ENCODE results near the gene ACTL7B. TPM values are rescaled to one million over a fixed set of nuclear protein-coding genes. Genes with fewer than 3 reads are reported as not detected.

Gene ACTL7B
- total and polyA plus RNA-seq, 2 donors: 0.02 TPM; not detected in 1

DNA sequence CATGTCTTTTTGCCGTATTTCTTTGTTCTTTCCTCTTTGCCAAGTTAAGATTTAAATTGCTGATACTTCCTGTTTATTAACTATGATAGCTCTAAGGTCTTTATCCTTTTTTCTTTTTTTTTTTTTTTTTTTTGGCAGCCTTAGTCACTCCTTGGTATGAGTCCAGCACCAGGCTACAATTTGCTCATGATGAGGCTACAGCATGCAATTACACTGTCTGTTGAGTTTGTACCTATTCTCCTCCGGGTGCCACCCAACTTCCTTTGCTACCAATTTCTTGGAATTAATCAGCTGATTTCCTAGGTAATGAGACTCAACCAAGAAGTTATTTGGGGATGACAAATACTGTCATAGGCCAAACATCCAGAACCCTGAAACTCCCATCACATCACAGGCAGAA lies 25.5 kb downstream of the ACTL7B start:
- DNase-seq (ENCODE audit: low read depth in 6 of 9, low spot score in 9 of 9): no peak
- H3K4me1 ChIP-seq (ENCODE audit: control insufficient read depth in 2 of 2, insufficient read depth in 2 of 2, low read length in 2 of 2): no peaks in the 10 kb centered on the region
- H3K4me3 ChIP-seq (ENCODE audit: low read length in 2 of 2): no peak overlapping the region
- no peaks in the 10 kb centered on the region for H3K9me3 ChIP-seq (ENCODE audit: control insufficient read depth in 2 of 2, insufficient read depth in 1 of 2, low read length in 1 of 2)
- H3K27me3 ChIP-seq (ENCODE audit: control insufficient read depth in 2 of 2, insufficient read depth in 1 of 2, low read length in 1 of 2): no peaks in the 10 kb centered on the region
- no peak overlapping the region for H3K27ac ChIP-seq (ENCODE audit: low read depth in 1 of 2, low read length in 1 of 2)
- 92% methylated on average over 2 of the region's 2 CpGs for WGBS
- H3K36me3 ChIP-seq (ENCODE audit: control insufficient read depth in 2 of 2, insufficient read depth in 2 of 2, low read length in 1 of 2): no peaks in the 10 kb centered on the region

- 98% methylated on average over 3 of the region's 3 CpGs for WGBS
- H3K4me3 ChIP-seq (ENCODE audit: low read length in 2 of 2): no peak overlapping the region
- no peaks in the 10 kb centered on the region for H3K36me3 ChIP-seq (ENCODE audit: control insufficient read depth in 2 of 2, insufficient read depth in 2 of 2, low read length in 1 of 2)
- no peaks in the 10 kb centered on the region for H3K27me3 ChIP-seq (ENCODE audit: control insufficient read depth in 2 of 2, insufficient read depth in 1 of 2, low read length in 1 of 2)
- no peak overlapping the region for H3K27ac ChIP-seq (ENCODE audit: low read depth in 1 of 2, low read length in 1 of 2)
- no peaks in the 10 kb centered on the region for H3K4me1 ChIP-seq (ENCODE audit: control insufficient read depth in 2 of 2, insufficient read depth in 2 of 2, low read length in 2 of 2)
- no peak for DNase-seq (ENCODE audit: low read depth in 6 of 9, low spot score in 9 of 9)
- peaks cover 0 to 7% of the 10 kb centered on the region in 2 donors for H3K9me3 ChIP-seq (ENCODE audit: control insufficient read depth in 2 of 2, insufficient read depth in 1 of 2, low read length in 1 of 2)
Observed at GRCh38 chr9:108823829-108824228, 32.0 kb downstream of the ACTL7B start.

- H3K36me3 ChIP-seq (ENCODE audit: control insufficient read depth in 2 of 2, insufficient read depth in 2 of 2, low read length in 1 of 2): no peaks in the 10 kb centered on the region
- no peak overlapping the region for H3K27ac ChIP-seq (ENCODE audit: low read depth in 1 of 2, low read length in 1 of 2)
- DNase-seq (ENCODE audit: low read depth in 6 of 9, low spot score in 9 of 9): no peak
- 21% methylated on average over 10 of the region's 10 CpGs for WGBS
- no peaks in the 10 kb centered on the region for H3K27me3 ChIP-seq (ENCODE audit: control insufficient read depth in 2 of 2, insufficient read depth in 1 of 2, low read length in 1 of 2)
- no peak overlapping the region for H3K4me3 ChIP-seq (ENCODE audit: low read length in 2 of 2)
- no peaks in the 10 kb centered on the region for H3K4me1 ChIP-seq (ENCODE audit: control insufficient read depth in 2 of 2, insufficient read depth in 2 of 2, low read length in 2 of 2)
- no peaks in the 10 kb centered on the region for H3K9me3 ChIP-seq (ENCODE audit: control insufficient read depth in 2 of 2, insufficient read depth in 1 of 2, low read length in 1 of 2)
Observed at GRCh38 chr9:108816037-108816436, 39.7 kb downstream of the ACTL7B start.

DNA sequence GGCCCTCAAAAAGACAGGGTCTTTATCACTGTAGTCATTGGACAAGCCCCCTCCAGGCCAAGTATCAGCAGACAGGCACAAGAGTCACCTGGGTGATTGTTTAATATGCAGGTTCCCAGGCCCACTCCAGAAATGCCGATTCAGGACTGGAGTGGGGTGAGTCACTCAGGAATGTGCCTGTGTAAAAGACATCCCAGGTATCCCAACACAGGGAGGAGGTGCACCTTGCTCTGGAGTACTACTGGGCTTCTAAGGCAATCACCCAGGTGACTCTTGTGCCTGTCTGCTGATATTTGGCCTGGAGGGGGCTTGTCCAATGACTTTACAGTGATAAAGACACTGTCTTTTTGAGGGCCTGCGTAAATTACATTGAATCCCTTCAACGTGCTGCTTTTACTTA lies 40.6 kb downstream of the ACTL7B start:
- no peaks in the 10 kb centered on the region for H3K36me3 ChIP-seq (ENCODE audit: control insufficient read depth in 2 of 2, insufficient read depth in 2 of 2, low read length in 1 of 2)
- no peak for DNase-seq (ENCODE audit: low read depth in 6 of 9, low spot score in 9 of 9)
- no peaks in the 10 kb centered on the region for H3K9me3 ChIP-seq (ENCODE audit: control insufficient read depth in 2 of 2, insufficient read depth in 1 of 2, low read length in 1 of 2)
- H3K27ac ChIP-seq (ENCODE audit: low read depth in 1 of 2, low read length in 1 of 2): no peak overlapping the region
- H3K4me3 ChIP-seq (ENCODE audit: low read length in 2 of 2): no peak overlapping the region
- no peaks in the 10 kb centered on the region for H3K4me1 ChIP-seq (ENCODE audit: control insufficient read depth in 2 of 2, insufficient read depth in 2 of 2, low read length in 2 of 2)
- H3K27me3 ChIP-seq (ENCODE audit: control insufficient read depth in 2 of 2, insufficient read depth in 1 of 2, low read length in 1 of 2): no peaks in the 10 kb centered on the region
- WGBS: 97% methylated on average over 3 of the region's 3 CpGs

- no peaks in the 10 kb centered on the region for H3K27me3 ChIP-seq (ENCODE audit: control insufficient read depth in 2 of 2, insufficient read depth in 1 of 2, low read length in 1 of 2)
- 97% methylated on average over 2 of the region's 2 CpGs for WGBS
Observed at GRCh38 chr9:108813951-108814601, 41.7 kb downstream of the ACTL7B start.

GRCh38 chr9:108812396-108813025 lies 43.3 kb downstream of the ACTL7B start:
- no peak overlapping the region for H3K4me3 ChIP-seq (ENCODE audit: low read length in 2 of 2)

More at GRCh38 chr9:108813951-108814601, 41.7 kb downstream of the ACTL7B start:
- Histone ChIP-seq H3K4me3 (ENCODE audit: low read length in 2 of 2) (no peak overlapping the region), H3K27ac (ENCODE audit: low read depth in 1 of 2, low read length in 1 of 2) (no peak overlapping the region), H3K4me1 (ENCODE audit: control insufficient read depth in 2 of 2, insufficient read depth in 2 of 2, low read length in 2 of 2) (no peaks in the 10 kb centered on the region), H3K9me3 (ENCODE audit: control insufficient read depth in 2 of 2, insufficient read depth in 1 of 2, low read length in 1 of 2) (no peaks in the 10 kb centered on the region), H3K36me3 (ENCODE audit: control insufficient read depth in 2 of 2, insufficient read depth in 2 of 2, low read length in 1 of 2) (no peaks in the 10 kb centered on the region)
- peak in 2 of 9 donors; percentile 8 to 28 for DNase-seq (ENCODE audit: low read depth in 6 of 9, low spot score in 9 of 9)

DNA sequence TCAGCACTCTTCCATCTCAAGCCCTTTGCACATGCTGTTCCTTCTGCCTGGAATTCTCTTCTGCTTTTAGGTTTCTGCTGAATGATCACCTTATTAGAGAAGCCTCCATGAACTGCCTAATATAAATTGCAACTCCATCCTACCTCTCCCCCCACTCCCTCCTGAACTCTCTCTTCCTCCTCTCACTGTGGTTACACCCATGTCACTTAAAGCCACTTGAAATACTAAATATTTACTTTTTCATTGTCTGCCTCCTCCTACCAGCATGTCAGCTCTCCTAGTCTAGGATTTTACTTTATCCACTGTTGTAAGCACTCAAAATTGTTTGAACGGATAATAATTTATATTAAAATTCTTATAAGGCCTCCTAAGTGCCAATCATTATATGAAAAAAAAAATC lies 43.8 kb downstream of the ACTL7B start:
- no peak for DNase-seq (ENCODE audit: low read depth in 6 of 9, low spot score in 9 of 9)
- Histone ChIP-seq H3K27ac (ENCODE audit: low read depth in 1 of 2, low read length in 1 of 2) (no peak overlapping the region), H3K27me3 (ENCODE audit: control insufficient read depth in 2 of 2, insufficient read depth in 1 of 2, low read length in 1 of 2) (no peaks in the 10 kb centered on the region), H3K4me1 (ENCODE audit: control insufficient read depth in 2 of 2, insufficient read depth in 2 of 2, low read length in 2 of 2) (no peaks in the 10 kb centered on the region), H3K4me3 (ENCODE audit: low read length in 2 of 2) (no peak overlapping the region), H3K9me3 (ENCODE audit: control insufficient read depth in 2 of 2, insufficient read depth in 1 of 2, low read length in 1 of 2) (no peaks in the 10 kb centered on the region), H3K36me3 (ENCODE audit: control insufficient read depth in 2 of 2, insufficient read depth in 2 of 2, low read length in 1 of 2) (no peaks in the 10 kb centered on the region)
- 92% methylated on average over 1 of the region's 1 CpG for WGBS

More at GRCh38 chr9:108812396-108813025, 43.3 kb downstream of the ACTL7B start:
- Histone ChIP-seq H3K27me3 (ENCODE audit: control insufficient read depth in 2 of 2, insufficient read depth in 1 of 2, low read length in 1 of 2) (no peaks in the 10 kb centered on the region), H3K4me1 (ENCODE audit: control insufficient read depth in 2 of 2, insufficient read depth in 2 of 2, low read length in 2 of 2) (no peaks in the 10 kb centered on the region), H3K9me3 (ENCODE audit: control insufficient read depth in 2 of 2, insufficient read depth in 1 of 2, low read length in 1 of 2) (no peaks in the 10 kb centered on the region), H3K27ac (ENCODE audit: low read depth in 1 of 2, low read length in 1 of 2) (no peak overlapping the region), H3K36me3 (ENCODE audit: control insufficient read depth in 2 of 2, insufficient read depth in 2 of 2, low read length in 1 of 2) (no peaks in the 10 kb centered on the region)
- 96% methylated on average over 8 of the region's 8 CpGs for WGBS
- DNase-seq (ENCODE audit: low read depth in 6 of 9, low spot score in 9 of 9): no peak

- no peak for DNase-seq (ENCODE audit: low read depth in 6 of 9, low spot score in 9 of 9)
- Histone ChIP-seq H3K9me3 (ENCODE audit: control insufficient read depth in 2 of 2, insufficient read depth in 1 of 2, low read length in 1 of 2) (no peaks in the 10 kb centered on the region), H3K27me3 (ENCODE audit: control insufficient read depth in 2 of 2, insufficient read depth in 1 of 2, low read length in 1 of 2) (no peaks in the 10 kb centered on the region), H3K4me1 (ENCODE audit: control insufficient read depth in 2 of 2, insufficient read depth in 2 of 2, low read length in 2 of 2) (no peaks in the 10 kb centered on the region), H3K27ac (ENCODE audit: low read depth in 1 of 2, low read length in 1 of 2) (no peak overlapping the region), H3K36me3 (ENCODE audit: control insufficient read depth in 2 of 2, insufficient read depth in 2 of 2, low read length in 1 of 2) (no peaks in the 10 kb centered on the region), H3K4me3 (ENCODE audit: low read length in 2 of 2) (no peak overlapping the region)
- WGBS: 95% methylated on average over 3 of the region's 3 CpGs
Observed at GRCh38 chr9:108809269-108809668, 46.5 kb downstream of the ACTL7B start.

Data from thymus (tissue), 11 donors.